GM18498 (cell line): Measurements from ENCODE around the gene NSUN7.

ENCODE experiments used
- ATAC-seq: cut with Tn5 transposase; IDR thresholded peaks from one replicate; pipeline ENCODE4 v1.9.1; 2021; ENCODE audit warnings: mild to moderate bottlenecking, moderate library complexity; ENCODE audit not compliant: unreplicated experiment

NSUN7 gene

DNA sequence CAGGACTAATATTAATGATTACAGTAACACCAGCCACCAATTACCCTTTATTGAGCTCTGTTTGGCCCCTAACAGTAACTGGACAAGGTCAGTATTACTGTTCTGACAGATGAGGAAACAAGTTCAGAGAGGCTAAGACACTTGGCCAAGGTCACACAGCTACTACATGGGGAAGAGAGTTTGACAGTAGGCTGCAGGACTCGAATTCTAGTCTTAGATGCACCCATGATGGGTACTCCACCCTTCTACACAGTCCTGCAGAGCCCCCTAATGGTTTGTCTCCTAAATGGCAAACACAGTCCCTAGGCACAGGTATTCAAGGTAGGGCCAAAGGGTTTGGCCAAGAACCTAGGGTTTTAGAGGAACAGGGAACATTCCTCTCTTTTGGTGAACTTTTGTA, 93.9 kb downstream of the NSUN7 start:
- ATAC-seq: no peak

DNA sequence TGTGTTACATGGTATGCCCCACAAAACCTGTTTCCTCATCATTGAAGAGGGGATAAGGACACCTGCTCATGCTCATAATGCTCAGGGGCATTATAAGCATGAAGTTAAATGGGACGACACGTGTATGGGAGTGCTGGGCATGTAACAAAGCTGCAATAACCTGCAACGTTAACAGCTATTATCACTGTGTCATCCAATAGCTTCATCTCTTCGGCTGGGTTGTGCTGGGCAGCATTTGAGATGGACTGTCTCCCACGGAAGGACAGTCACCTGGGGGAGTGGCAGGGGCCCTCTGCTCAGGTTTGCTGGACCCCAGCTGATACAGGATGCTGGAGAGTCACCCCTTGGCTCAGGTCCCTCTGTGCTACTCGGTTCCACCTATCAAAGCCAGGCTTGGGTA, 94.5 kb downstream of the NSUN7 start:
- no peak for ATAC-seq

DNA sequence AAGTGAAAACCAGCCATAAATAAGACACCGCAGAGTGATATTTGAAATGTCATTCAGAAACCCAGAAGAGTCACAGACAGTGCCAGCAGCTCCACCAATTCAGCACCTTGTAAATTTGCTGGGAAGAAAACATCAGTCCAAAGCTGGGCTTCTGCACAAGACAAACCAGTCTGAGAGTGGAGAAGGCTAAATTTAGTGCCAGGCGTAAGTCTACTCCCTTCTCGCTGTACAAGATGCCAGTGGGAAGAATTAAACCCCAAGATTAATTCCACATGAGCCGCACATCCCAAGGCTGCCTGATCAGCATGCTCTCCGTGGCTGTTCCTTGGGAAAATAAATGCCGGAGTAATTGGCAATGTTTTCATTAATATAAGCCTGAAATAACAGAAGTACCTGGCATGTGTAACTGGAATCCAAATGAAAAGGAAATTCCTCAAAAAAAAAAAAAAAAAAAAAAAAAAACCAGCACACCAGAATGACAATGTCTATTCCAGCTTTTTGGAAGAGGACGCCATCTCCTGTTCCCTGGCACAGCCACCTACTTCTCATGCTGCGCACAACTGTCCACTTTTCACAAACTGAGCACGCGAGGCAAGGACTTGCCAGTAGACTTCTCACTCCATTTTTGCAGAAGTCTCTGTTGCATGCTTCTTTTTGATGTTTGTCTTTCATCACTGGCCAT, 95.5 kb downstream of the NSUN7 start:
- ATAC-seq: no peak

DNA sequence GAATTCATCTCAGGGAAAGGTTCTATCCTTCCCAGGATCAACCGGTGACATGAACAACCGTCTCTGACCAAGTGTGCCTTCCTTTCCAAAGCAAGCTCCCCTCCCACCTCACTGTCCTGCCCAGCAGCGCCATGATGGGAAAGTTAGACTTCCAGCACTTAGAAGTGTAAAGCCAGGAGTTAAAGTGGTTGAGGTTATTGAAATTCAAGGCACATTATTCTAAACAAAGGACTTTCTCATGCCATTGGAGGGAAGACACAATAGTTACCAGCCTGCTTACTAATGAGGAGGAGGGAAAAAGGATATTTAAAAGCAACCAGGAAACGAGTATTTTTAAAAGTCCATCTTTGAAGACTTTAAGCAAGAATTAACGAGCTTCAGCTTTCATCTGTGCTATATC, 96.8 kb downstream of the NSUN7 start:
- ATAC-seq: no peak

DNA sequence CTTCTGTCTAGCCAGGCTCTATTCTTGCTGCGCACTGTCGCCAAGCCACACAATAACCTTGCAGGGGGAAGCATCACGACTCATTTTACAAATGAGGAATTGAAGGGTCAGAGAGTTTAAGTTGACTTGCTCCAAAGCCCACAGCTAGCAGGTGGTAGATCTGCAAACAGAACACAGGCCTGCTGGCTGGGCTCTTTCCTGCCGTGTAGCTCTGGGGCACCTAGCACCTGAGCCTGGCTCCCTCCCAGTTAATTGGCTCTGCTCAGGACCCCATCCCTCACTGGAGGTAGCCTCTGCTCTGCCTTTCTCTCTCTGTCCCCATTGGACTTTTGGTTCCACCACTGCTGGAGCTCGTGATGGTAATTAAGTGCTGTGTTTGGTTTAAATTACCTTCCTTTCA, 98.5 kb downstream of the NSUN7 start:
- no peak for ATAC-seq

DNA sequence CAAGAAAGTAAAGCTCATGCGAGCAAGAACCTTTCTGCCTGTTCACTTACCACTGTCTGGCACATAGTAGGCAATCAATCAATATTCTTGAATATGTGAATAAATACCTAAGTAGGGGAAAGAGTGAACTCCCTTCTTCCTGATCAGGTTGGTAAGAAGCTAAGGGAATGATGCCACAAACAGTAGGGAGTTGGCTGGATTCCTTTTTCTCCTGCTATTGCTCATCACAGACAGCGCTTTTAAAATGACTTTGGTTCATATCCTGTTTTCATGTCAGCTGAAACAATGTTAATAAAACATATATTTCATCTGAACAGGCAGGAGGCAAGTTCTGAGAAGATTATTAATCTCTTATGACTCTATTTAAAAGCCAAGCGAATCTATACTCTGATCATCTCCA, 99.2 kb downstream of the NSUN7 start:
- no peak for ATAC-seq

DNA sequence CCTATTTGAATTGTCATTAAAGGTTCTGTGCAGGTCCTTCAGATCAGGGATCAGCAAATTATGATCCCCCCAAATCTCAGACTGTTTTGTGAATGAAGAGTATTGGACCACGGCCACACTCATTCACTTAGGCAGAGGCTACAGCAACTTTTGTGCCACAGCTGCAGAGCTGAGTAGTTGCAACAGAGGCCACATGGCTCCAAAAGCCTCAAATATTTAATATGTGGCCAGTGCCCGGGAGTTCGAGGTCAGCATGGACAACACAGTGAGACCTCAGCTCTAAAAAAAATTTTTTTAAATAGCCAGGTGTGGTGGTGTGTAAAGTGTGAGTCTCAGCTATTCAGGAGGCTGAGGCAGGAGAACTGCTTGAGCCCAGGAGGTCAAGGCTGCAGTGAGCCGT, 100.7 kb downstream of the NSUN7 start:
- ATAC-seq: no peak

DNA sequence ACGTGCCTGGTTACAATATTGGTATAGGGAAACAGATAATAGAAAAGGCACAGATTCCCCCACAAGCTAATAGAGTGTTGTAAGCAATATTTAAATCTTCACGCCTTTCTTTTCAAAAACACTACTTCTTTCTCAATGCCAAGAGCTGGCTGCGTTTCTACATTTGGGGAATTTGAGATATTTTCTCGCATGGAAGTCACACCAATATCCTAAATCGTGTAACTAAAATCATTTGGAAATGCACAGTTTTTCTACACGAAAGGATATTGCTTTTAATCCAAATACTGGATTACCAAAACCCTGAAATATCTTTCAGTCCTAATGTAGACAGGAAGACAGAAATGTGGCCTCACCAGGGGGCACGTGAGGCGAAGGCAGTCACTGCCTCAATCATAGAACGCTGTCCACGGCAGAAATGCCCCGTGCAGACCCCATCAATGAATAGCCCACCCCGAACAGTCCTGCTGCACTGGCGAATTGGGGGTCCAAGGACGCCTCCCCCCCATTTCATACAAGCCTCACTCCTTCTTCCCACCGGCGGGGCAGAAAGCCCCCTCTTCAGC, 106.6 kb downstream of the NSUN7 start:
- ATAC-seq: no peak

DNA sequence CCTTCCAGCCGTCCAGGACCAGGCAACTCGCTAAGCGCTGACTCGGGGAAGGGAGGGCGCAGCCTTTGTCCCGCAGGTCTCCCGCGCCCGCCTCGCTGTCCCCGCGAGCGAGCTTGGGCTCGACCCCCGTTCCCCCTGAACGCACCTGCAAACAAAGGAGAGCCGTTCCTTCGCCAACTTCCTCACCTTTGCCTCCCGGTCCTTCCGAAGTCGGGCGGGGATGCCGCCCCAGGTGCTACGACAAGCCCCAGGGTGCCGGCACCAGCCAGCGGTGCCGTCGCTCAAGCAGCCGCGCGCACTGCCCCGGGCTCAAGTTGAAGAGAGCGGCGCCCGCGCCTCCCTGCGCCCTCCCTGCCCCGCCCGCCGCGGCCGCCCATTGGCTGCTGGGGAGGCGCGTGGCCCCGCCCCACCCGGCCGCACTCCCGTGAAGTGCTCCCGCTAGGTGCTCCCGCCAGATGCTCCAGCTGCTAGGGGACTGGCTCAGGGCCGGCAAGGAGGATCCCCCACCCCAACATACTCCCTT, 107.1 kb downstream of the NSUN7 start:
- ATAC-seq: peak; percentile 93

DNA sequence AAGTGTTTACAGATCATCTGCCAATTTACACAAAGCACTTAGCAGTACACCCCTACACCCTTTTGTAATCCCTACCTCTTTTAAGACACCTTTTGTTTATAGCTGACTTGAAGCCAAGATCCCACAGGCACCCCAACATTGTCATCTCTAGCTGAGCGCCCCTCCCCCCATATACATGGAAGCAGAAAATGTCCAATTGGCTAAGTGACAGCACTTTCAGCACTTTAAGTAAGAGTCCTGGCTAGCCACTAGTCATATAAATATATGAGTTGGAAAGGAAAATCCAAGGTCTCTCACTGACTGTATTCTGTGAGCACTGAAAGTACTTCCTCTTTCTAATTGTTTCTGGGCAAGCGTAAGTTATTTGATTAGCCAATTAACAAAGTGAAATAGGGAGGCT, 108.2 kb downstream of the NSUN7 start:
- ATAC-seq: no peak

DNA sequence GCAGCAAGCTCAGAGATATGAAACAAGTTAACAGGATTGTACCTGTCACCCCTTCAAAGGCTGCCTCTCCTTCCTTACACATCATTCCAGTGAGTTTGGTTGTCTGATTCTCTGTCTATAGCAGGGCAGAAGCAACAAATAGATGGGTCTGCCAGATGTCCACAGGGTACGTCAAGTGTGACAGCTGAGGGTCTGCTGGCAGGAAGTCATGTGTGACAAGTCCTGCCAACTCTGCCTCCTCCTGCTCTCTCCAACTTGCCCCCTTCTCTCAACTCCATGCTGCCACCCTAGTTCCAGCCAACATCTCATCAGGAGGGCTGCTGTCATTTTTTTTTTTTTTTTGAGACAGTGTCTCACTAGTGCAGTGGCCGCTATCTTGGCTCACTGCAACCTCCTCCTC, 109.2 kb downstream of the NSUN7 start:
- no peak for ATAC-seq
